D341Med (cell line): ENCODE measurements around the gene CHRND.

Experiments used
- DNase-seq: peaks from one replicate; pipeline ENCODE4 v3.0.0; 2012; ENCODE audit warnings: low spot score

Gene CHRND

GRCh38 chr2:232576995-232577394, 51.0 kb downstream of the CHRND start:
- no peak for DNase-seq

DNA sequence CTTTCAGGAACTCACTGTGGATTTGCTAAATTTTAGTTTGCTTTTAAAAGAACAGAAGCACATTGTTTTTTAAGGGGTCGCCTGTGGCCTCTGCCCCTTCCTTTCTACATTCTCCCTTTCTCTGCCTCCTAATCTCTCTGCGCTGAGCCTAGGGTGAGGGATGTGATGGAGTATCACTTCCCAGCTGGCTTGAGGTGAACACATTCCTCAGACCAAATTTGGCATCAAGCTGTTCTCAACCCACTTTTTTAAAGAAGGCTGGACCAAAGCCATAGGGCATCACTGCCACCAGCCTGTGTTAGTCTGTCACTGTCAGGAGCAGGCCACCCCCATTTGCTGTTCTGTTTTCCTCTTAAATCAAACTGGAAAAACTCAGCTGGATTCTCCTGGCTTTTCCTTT, 51.9 kb downstream of the CHRND start:
- DNase-seq: no peak

- no peak for DNase-seq
These were observed 52.7 kb downstream of the CHRND start for GRCh38 chr2:232578626-232579025.

DNA sequence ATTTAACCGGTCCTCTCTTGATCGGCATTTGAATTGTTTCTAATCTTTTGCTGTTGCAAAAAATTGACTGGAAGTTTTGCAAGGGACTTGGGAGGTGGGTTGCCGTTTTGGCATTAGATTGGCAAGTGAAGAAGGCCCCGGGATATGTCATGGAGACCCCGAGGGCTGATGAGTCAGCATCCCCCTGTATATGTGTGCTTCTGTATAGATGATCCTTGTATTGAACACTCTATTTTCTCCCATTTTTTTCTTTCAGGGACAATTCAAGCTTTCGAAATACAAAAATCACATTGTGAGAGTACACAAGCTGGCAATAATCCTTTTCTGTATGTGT, 54.7 kb downstream of the CHRND start:
- DNase-seq: no peak

- no peak for DNase-seq
These were observed 55.8 kb downstream of the CHRND start for GRCh38 chr2:232581725-232582124.

- no peak for DNase-seq
These were observed 58.3 kb downstream of the CHRND start for GRCh38 chr2:232584238-232584637.
